ENCODE results near the gene ARL15.

ARL15 gene

DNA sequence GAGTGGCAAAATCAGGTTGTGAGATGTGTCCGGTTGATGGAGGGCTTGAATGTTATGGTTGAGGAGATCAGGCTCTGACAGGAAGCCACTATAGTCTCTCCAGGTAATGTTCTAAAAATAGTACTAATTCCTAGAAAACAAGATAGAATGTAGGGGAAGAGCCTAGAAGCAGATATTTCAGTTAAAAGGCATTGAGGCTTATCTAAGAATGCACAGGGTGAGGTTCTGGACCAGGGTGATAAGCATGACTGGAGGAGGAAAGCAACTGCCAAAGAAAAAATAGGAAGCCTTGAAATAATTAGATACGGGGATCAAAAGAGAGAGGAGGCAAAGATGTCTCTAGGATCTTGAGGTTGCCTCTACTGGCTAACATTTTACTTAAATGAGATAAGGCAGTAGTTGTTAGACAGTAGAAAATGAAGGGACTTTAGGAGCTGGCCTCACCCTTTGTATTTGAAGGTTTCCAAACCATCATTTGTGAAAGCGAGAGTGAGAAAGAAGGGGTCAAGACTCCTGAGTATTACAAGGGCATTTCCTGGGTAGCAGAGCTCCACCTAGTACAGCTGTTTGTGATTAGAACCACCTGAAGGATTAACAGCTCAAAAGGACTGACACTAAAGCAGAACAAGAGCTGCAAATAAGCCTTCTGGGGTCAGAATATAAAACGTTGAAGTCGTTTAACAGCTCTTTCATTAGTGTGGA is 15.4 kb upstream of the ARL15 start:
- H3K27me3 Mint-ChIP-seq, result peaks cover 54 to 62% of the 10 kb centered on the region in 2 donors
- no peak overlapping the region for H3K27ac Mint-ChIP-seq
- DNase-seq (no peak), ATAC-seq (replicated peaks) (no peak)
- H3K4me1 Mint-ChIP-seq (ENCODE audit: low read depth in 2 of 2), result no peaks in the 10 kb centered on the region
- H3K36me3 Mint-ChIP-seq (ENCODE audit: insufficient read depth), result no peaks in the 10 kb centered on the region
- H3K4me3 Mint-ChIP-seq, result no peak overlapping the region
- H3K9me3 Mint-ChIP-seq, result no peaks in the 10 kb centered on the region

DNA sequence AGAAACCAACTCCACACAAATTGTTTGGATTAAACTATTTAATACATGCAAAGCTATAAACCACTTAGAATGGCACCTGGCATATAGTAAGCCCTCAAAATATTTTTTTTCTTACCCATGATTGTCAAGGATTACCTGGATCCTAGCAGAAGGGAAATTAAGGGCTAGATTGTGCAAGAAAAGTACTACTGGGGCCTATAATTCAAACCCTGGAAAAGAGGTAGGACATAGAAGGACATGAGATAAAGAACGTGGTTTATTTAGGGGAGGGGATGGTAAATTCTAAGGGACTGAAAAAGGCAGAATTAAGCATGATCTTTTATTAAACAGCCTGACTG is 14.9 kb upstream of the ARL15 start:
- ATAC-seq (replicated peaks), result no peak
- Mint-ChIP-seq H3K9me3 (no peaks in the 10 kb centered on the region), H3K27ac (no peak overlapping the region), H3K36me3 (ENCODE audit: insufficient read depth) (no peaks in the 10 kb centered on the region), H3K4me1 (ENCODE audit: low read depth in 2 of 2) (no peaks in the 10 kb centered on the region), H3K27me3 (peaks cover 56 to 66% of the 10 kb centered on the region in 2 donors), H3K4me3 (no peak overlapping the region)
- no peak for DNase-seq

DNA sequence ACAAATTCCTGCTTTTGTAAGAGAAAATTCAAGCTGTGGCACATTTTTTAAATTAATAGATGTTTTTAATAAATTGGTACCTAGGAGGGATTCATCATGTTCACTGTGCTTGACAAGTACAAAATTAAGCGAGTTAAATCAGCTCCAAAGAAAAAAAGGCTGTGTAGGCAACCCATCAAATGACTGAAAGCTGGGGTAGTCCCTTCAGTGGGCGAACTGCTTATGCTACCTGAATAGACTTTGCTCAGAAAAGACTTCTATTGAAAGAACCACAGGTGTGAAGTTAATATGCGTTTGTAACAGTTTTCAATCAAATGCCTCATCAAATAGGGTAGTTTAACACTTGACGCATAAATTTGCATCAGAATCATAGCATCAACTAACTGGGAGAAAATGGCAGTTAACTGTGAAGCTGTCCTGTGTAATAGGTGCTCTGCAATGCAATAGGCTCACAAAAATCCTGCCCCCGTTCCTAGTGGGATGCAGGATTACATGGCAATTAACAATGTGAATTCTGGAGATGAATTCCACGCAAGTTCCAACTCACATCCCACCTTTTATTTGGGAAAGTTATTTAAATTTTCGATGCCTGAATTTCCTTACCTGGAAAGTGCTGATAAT is 14.4 kb upstream of the ARL15 start:
- no peaks in the 10 kb centered on the region for H3K9me3 Mint-ChIP-seq
- DNase-seq, result no peak
- no peak overlapping the region for H3K27ac Mint-ChIP-seq
- H3K4me1 Mint-ChIP-seq (ENCODE audit: low read depth in 2 of 2), result no peaks in the 10 kb centered on the region
- ATAC-seq (replicated peaks), result no peak
- no peaks in the 10 kb centered on the region for H3K36me3 Mint-ChIP-seq (ENCODE audit: insufficient read depth)
- no peak overlapping the region for H3K4me3 Mint-ChIP-seq
- peaks cover 58 to 67% of the 10 kb centered on the region in 2 donors for H3K27me3 Mint-ChIP-seq

DNA sequence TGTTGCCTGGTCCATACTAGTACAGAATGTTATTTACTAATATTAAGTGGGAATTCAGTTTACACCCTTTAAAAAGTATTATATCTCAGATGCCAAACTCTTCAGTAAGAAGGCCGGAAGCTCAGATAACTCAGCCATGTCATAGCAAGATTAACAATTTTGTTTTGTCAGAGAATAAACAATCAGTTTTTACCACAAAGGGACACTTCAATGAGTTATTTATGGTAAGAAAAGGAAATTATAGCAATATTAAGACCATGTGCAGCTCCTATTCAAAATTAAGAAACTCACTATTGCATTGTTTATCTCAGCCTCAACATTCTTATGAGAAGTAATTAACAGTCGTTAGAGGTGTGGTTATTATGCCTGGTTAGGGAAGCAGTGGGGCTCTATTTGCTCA is 13.1 kb upstream of the ARL15 start:
- no peak for ATAC-seq (replicated peaks)
- Mint-ChIP-seq H3K27ac (no peak overlapping the region), H3K4me1 (ENCODE audit: low read depth in 2 of 2) (no peaks in the 10 kb centered on the region), H3K27me3 (peaks cover 50 to 62% of the 10 kb centered on the region in 2 donors), H3K4me3 (no peak overlapping the region), H3K36me3 (ENCODE audit: insufficient read depth) (no peaks in the 10 kb centered on the region), H3K9me3 (no peaks in the 10 kb centered on the region)
- DNase-seq, result no peak

DNA sequence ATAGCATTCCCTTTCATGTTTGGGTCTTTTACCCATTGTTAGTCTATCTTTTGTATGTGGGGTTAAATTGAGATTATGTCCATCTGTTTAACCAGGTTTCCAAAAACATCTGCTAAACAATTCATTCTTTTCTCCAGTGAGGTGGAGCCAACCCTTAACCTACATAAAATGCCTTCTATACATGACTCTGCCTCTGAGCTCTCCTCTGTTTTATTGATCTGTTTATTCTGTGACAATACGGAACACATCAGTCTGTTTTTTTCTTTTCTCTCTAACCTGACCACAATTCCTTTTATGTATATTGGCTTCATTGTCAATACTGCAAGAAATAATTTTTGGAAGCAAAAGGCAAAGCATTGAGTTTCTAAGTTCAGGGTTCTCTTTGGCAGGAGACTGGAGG is 9.9 kb upstream of the ARL15 start:
- no peaks in the 10 kb centered on the region for H3K9me3 Mint-ChIP-seq
- no peaks in the 10 kb centered on the region for H3K36me3 Mint-ChIP-seq (ENCODE audit: insufficient read depth)

DNA sequence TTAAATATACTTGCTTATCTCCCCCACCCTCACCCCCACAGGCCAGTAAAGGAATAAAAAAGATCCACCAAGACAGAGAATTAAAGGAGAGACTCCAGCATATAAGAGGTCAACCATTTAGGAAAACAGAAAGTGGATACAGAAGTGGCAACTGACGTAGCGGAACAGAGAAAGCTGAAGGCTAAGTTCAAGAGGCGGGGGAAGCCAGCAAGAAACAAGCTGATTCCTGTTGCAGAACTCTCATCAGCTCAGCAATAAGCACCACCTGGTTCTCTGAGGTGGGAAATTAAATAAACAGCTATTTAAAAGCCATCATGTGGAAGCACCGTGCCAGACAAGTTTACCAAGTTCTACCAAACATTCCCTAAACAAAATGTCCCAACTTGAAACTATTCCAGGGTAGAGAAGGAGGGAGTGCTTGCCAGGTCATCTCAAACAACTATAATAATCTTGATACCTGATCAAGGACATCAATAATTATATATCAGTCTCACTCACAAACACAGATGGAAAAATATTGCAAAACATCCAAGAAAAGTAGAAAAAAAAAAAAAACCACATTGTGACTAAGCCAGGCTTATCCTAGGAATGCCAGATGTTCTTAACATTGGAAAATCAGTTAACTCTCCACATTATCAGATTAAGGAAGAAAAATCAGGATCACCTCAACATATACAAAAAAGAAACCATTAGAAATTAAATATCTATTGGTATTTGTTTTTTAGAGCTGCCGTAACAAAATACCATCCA is 7.3 kb upstream of the ARL15 start:
- Mint-ChIP-seq H3K27me3 (peaks cover 38 to 59% of the 10 kb centered on the region in 2 donors), H3K4me3 (no peak overlapping the region), H3K36me3 (ENCODE audit: insufficient read depth) (no peaks in the 10 kb centered on the region), H3K4me1 (ENCODE audit: low read depth in 2 of 2) (no peaks in the 10 kb centered on the region), H3K27ac (no peak overlapping the region), H3K9me3 (no peaks in the 10 kb centered on the region)
- ATAC-seq (replicated peaks) (no peak), DNase-seq (no peak)

More for the DNA sequence above, 9.9 kb upstream of the ARL15 start:
- H3K4me3 Mint-ChIP-seq, result no peak overlapping the region
- H3K27ac Mint-ChIP-seq, result no peak overlapping the region
- no peaks in the 10 kb centered on the region for H3K4me1 Mint-ChIP-seq (ENCODE audit: low read depth in 2 of 2)
- H3K27me3 Mint-ChIP-seq, result peaks cover 34 to 56% of the 10 kb centered on the region in 2 donors
- ATAC-seq (replicated peaks) (no peak), DNase-seq (no peak)

DNA sequence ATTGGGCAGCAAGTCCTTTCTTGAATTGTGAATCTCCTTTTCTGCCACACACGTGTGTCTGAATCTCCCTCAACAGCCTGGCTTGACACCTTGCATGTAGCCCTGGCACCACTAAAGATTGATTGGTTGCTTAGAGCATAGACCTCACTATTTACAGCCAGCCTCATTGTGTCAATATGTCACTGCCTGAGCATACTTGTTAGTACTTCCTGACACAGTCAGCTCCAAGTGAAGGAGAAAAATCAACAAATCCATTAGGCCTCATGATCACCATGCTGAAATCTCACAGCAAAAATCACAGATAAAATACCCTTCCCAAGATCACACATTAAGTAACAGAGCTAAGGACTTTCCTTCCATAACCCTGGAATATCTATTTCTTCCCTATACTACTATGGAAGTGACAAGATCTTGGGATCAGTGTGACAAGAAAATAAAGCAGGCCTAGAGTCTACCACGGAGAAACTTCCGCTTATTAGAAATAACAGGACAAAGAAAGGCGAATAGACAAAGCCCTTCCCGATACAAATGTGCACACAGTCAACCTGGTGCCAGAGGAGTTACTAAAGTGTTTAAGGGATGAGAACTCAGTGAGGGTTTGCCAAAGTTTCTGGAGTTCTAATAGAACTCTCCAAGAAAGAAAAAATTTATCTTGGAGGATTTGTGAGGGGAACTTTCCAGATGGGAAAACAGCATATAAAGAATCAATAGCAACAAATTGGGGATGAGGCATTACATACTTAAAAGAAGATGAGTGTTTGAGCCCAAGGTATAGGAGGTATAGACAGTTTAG is 5.6 kb upstream of the ARL15 start:
- ATAC-seq (replicated peaks) (no peak), DNase-seq (no peak)
- Mint-ChIP-seq H3K27me3 (peaks cover 31 to 52% of the 10 kb centered on the region in 2 donors), H3K27ac (no peak overlapping the region), H3K9me3 (no peaks in the 10 kb centered on the region), H3K4me3 (no peak overlapping the region), H3K36me3 (ENCODE audit: insufficient read depth) (peaks cover 3% of the 10 kb centered on the region), H3K4me1 (ENCODE audit: low read depth in 2 of 2) (peaks cover 0 to 2% of the 10 kb centered on the region in 2 donors)

DNA sequence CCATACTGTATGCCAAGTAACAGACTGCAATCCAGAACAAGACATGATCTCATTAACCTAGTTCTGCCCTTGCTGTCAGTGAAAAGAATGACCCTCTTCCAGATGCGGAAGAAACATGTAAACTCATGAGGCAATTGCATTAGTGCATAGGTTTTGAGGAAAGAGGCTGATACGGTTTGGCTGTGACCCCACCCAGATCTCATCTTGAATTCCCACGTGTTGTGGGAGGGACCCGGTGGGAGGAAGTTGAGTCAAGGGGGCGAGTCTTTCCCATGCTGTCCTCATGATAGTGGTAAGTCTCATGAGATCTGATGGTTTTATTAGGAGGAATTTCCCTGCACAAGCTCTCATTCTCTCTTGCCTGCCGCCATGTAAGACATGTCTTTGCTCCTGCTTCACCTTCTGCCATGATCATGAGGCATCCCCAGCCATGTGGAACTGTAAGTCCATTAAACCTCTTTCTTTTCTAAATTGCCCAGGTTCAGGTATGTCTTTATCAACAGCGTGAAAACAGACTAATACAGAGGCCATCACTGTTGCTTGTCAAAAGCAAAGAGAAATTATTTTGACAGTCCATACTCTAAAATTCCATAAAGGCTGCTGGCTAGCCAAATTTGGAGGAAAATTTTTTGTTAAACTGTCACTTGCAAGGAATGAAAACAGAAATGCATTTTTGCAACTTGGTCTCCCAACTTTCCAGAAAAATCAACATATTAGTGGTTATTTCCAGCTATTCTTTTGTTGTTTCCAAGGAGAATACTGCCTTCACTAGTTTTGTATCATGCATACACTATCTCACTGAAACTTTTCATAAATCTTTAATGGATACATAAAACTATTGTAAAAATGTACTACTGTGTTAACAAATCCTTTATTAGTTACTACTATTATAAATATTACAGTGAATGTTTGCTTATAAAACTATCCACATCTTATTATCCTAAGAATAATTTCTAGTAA is 3.2 kb upstream of the ARL15 start:
- H3K4me1 Mint-ChIP-seq (ENCODE audit: low read depth in 2 of 2), result peaks cover 13 to 15% of the 10 kb centered on the region in 2 donors
- no peak for ATAC-seq (replicated peaks)

DNA sequence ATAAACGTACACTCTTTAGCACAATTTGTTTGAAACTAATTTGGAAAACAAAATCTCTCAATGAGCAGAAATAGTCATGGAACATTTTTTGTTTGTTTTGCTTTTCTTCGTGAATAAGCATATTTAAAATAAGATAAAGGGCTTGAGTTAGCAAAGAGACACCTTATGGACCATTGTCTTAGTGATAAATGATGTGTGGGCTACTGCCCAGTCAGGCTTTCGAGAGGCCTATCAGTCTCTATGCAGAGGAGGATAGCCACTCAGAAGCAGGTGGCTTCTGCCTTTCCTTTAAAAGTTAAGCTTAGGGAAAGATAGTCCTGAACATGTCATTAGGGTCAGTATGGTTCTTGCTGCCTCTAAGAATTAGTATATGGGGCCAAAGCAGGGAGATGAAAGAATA is 2.1 kb upstream of the ARL15 start:
- H3K27me3 Mint-ChIP-seq, result peaks cover 11 to 28% of the 10 kb centered on the region in 2 donors
- H3K27ac Mint-ChIP-seq, result no peak overlapping the region
- H3K4me3 Mint-ChIP-seq, result peak overlapping the region in 1 of 2 donors; percentile 99

More for the DNA sequence above, 3.2 kb upstream of the ARL15 start:
- no peaks in the 10 kb centered on the region for H3K9me3 Mint-ChIP-seq
- no peak for DNase-seq
- peaks cover 14% of the 10 kb centered on the region for H3K36me3 Mint-ChIP-seq (ENCODE audit: insufficient read depth)
- peaks cover 15 to 33% of the 10 kb centered on the region in 2 donors for H3K27me3 Mint-ChIP-seq
- H3K27ac Mint-ChIP-seq, result no peak overlapping the region
- no peak overlapping the region for H3K4me3 Mint-ChIP-seq

DNA sequence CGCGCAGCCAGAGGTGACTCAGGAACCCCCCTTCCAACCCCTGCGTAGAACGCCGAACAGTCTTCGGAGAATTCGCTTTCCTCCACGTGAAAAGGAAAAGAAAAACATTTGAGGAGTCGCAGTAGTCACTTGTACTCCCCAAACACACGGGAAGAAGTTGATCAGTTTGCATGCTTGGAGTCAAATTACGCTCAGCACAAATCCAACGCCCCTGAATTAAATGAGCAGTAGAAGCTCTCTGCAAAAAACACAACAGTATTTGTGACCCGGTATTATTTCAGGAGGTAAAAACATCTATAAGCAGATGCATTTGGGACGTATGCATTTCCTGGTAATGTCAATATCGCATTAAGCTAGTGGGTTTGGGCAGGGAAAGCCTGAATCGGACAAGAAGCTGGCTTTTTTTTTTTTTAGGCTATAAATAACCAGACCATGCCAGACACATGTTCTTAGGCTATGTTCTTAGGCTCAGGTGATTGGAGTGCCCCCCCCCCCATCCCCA is 854 bp upstream of the ARL15 start:
- peaks cover 6 to 17% of the 10 kb centered on the region in 2 donors for H3K27me3 Mint-ChIP-seq
- peak overlapping the region; percentile 97 to 99 for H3K27ac Mint-ChIP-seq
- no peak for ATAC-seq (replicated peaks)
- no peaks in the 10 kb centered on the region for H3K9me3 Mint-ChIP-seq
- peaks cover 17 to 23% of the 10 kb centered on the region in 2 donors for H3K4me1 Mint-ChIP-seq (ENCODE audit: low read depth in 2 of 2)
- no peak for DNase-seq
- peaks cover 14% of the 10 kb centered on the region for H3K36me3 Mint-ChIP-seq (ENCODE audit: insufficient read depth)
- H3K4me3 Mint-ChIP-seq, result peak overlapping the region; percentile 99

More for the DNA sequence above, 2.1 kb upstream of the ARL15 start:
- peaks cover 14% of the 10 kb centered on the region for H3K36me3 Mint-ChIP-seq (ENCODE audit: insufficient read depth)
- DNase-seq (no peak), ATAC-seq (replicated peaks) (no peak)
- H3K4me1 Mint-ChIP-seq (ENCODE audit: low read depth in 2 of 2), result peaks cover 15 to 17% of the 10 kb centered on the region in 2 donors
- no peaks in the 10 kb centered on the region for H3K9me3 Mint-ChIP-seq

DNA sequence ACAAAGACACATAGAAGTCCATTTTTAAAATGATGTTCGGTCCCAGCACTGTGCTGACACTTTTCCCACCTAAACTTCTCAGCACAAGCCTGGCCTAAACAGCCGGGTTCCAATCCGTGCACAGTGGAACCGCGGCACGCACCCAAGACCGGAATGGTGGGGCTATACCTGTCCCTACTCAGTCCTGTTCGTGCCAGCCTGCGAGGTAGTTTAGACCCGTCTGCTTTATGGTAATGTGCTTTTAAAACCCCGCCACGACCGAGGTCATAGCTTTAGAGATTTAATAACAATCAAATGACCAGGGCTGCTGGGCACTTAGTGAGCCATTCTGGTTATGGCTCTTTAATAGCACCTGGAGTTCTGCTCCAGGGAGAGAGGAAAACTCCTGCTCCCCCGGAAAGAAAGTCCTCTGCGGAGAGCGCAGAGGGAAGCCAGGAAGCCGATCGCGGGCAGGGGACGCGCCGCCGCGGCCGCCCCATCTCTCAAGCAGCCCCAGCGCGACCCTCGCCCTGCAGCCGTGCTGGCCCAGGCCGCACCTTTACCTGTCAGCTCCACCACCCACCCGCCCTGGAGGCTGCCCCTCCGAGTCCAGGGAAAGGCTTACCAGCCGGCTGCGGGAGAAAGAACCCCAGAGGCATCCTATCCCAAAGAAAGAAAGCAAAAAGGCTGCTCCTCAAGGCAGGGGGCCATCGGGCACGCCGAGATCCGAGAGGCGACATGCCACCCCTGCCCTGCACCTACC is 511 bp downstream of the ARL15 start:
- DNase-seq (peak in 2 of 3 experiments; percentile 5 to 23), ATAC-seq (replicated peaks) (peak; percentile 15)
- Mint-ChIP-seq H3K27me3 (peaks cover 5 to 8% of the 10 kb centered on the region in 2 donors), H3K9me3 (no peaks in the 10 kb centered on the region), H3K4me1 (ENCODE audit: low read depth in 2 of 2) (peaks cover 20 to 23% of the 10 kb centered on the region in 2 donors), H3K27ac (peak overlapping the region; percentile 97 to 99), H3K4me3 (peak overlapping the region; percentile 99), H3K36me3 (ENCODE audit: insufficient read depth) (peaks cover 14% of the 10 kb centered on the region)

DNA sequence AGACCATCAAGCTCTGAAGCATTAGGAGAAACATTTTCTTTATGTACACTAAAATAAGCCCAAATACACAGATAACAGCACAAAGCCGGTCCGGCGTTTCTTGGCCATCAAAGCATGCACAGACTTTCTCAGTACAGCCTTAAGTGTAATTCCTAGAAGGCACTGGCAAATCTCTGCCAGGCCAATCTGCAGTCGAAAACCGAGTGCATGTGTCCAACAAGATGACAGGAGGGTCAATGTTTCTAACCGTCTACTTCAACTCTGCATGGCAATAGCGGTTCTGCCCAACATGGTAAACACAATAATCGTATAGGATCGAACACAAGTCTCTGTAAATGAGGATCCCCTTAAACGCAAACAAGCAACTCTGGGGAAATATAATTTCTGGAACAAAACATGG is 1.1 kb downstream of the ARL15 start:
- ATAC-seq (replicated peaks), result no peak
- Mint-ChIP-seq H3K9me3 (no peaks in the 10 kb centered on the region), H3K4me1 (ENCODE audit: low read depth in 2 of 2) (peaks cover 21 to 25% of the 10 kb centered on the region in 2 donors), H3K27ac (peak overlapping the region; percentile 97 to 99), H3K4me3 (peak overlapping the region; percentile 99), H3K27me3 (peaks cover 0 to 8% of the 10 kb centered on the region in 2 donors), H3K36me3 (ENCODE audit: insufficient read depth) (peaks cover 14% of the 10 kb centered on the region)
- DNase-seq, result no peak

Measured in effector memory CD8-positive, alpha-beta T cell (primary cell).